Measurements from ENCODE around the gene PKMYT1.

GRCh38 chr16:2938206-2938605 lies 42.0 kb downstream of the PKMYT1 start:
- TF ChIP-seq REST (IDR thresholded peaks at IDR 0.05; ENCODE audit: borderline replicate concordance) (no peak), CTCF (IDR thresholded peaks at IDR 0.05; ENCODE audit: poor library complexity, severe bottlenecking) (no peak), RAD21 (conservative IDR thresholded peaks at IDR 0.05) (no peak), EZH2 (IDR thresholded peaks at IDR 0.05; ENCODE audit: borderline replicate concordance, insufficient read depth, low read length, poor library complexity, severe bottlenecking) (no peak), EP300 (conservative IDR thresholded peaks at IDR 0.05; ENCODE audit: poor library complexity, severe bottlenecking) (no peak)
